ENCODE results near the gene EMP1. TPM values are rescaled to one million over a fixed set of nuclear protein-coding genes. Genes with fewer than 3 reads are reported as not detected.
A peak's percentile ranks its signal among the peaks of the same experiment; 100 is the strongest.

EMP1 gene
- total RNA-seq, 2 experiments from 2014 or later = 6.1 to 8.8 TPM

DNA sequence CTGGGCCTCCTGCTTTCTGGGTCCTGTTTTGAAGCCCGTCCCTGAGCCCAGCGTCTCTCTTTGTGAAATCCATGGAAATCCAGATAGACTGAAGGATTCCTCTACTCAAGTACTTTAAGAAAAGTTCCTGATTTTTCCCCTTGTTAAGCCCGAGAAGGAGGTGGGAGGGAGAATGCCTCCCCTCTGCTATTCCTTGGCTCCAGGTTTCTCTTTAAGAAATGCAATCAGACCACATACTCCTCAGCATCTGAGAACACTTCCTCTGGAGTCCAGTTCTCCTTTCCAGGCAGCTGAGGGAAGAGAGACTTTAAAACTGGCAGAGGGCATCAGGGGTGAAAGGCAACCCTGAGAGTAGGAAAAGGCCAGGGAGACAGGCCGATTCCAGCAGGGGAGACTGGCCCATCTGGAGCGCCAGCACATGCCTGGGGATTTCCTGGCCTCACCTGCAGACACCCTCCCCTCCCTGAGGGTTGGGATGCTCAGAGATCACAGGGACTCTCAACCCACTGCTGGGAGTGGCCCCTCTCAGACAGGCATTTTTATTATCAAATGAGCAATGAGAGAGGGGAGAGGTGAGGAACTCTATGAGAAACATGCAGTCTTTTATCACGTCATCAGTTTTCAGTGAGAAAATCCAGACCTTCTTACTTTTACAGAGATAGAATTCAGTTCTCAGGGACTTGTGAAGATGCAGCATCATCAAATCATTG lies 2.0 kb upstream of the EMP1 start:
- H3K27me3 Mint-ChIP-seq = peaks cover 36% of the 10 kb centered on the region
- no peak overlapping the region for H3K27ac Mint-ChIP-seq
- ATAC-seq = no peak
- DNase-seq = no peak
- no peaks in the 10 kb centered on the region for H3K36me3 Mint-ChIP-seq
- no peaks in the 10 kb centered on the region for H3K9me3 Mint-ChIP-seq (ENCODE audit: low read depth)
- CTCF ChIA-PET = interaction anchor here (1.2 kb wide), 1 partner anchor 18 kb away, joined by 3 read pairs; no protein-coding TSS in a partner anchor
- no peak overlapping the region for H3K4me3 Mint-ChIP-seq
- H3K4me1 Mint-ChIP-seq = peaks cover 26% of the 10 kb centered on the region

DNA sequence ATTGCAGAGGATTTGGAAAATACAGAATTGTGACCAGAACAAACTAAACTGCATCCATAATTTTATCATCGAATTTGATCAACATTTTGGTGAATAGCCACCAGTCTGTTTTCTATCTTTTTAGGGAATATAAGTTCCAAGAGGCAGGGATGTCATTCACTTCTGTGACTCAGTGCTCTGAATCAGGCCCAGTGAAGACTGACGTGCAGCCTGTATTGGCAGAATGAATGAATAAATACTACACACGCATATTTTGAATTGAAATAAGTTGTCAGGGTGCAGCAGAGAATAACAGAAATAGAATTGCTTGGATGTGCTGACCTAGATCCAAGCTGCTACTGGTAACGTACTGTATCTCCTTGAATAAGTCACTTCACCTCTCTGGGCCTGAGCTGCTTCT lies 1.3 kb upstream of the EMP1 start:
- DNase-seq = no peak
- peaks cover 37% of the 10 kb centered on the region for H3K27me3 Mint-ChIP-seq
- no peak overlapping the region for H3K4me3 Mint-ChIP-seq
- H3K27ac Mint-ChIP-seq = peak overlapping the region; percentile 14
- no peak for ATAC-seq
- H3K9me3 Mint-ChIP-seq (ENCODE audit: low read depth) = no peaks in the 10 kb centered on the region
- no peaks in the 10 kb centered on the region for H3K36me3 Mint-ChIP-seq
- peaks cover 26% of the 10 kb centered on the region for H3K4me1 Mint-ChIP-seq
- CTCF ChIA-PET = interaction anchor here (1.4 to 3.3 kb wide), 4 partner anchors 16 to 96 kb away, joined by 4 to 17 read pairs (median 8); no protein-coding TSS in a partner anchor

- peak overlapping the region; percentile 82 for H3K27ac Mint-ChIP-seq
- CTCF ChIA-PET = interaction anchor here (1.0 to 3.3 kb wide), 6 partner anchors 16 to 96 kb away, joined by 3 to 17 read pairs (median 4); no protein-coding TSS in a partner anchor
- H3K36me3 Mint-ChIP-seq = no peaks in the 10 kb centered on the region
- DNase-seq (no peak), ATAC-seq (no peak)
- no peaks in the 10 kb centered on the region for H3K9me3 Mint-ChIP-seq (ENCODE audit: low read depth)
- peaks cover 28% of the 10 kb centered on the region for H3K4me1 Mint-ChIP-seq
- H3K4me3 Mint-ChIP-seq = peak overlapping the region; percentile 78
- peaks cover 36% of the 10 kb centered on the region for H3K27me3 Mint-ChIP-seq
Measured at GRCh38 chr12:13195785-13196129, 769 bp upstream of the EMP1 start.

DNA sequence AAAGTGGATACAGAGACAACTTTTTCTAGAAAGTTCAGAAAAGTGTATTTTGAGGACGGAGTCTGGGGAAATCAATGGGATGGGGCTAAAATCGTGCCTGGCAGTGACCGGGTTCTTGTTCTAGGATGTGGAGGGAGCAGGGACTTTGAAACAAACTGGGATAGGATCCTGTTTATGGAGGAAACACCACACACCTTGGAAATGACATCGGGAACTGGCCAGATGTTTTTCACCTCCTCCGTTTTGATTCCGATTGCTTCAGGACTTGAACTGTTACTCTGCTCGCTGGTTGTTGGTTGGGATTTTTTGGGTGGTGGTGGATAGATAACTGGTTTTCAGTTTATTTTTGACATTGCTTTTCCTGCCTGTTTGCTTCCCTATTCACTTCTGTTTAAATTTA lies 506 bp downstream of the EMP1 start:
- Mint-ChIP-seq H3K4me1 (peaks cover 28% of the 10 kb centered on the region), H3K27ac (peak overlapping the region; percentile 82), H3K36me3 (no peaks in the 10 kb centered on the region), H3K9me3 (ENCODE audit: low read depth) (no peaks in the 10 kb centered on the region), H3K27me3 (peaks cover 38% of the 10 kb centered on the region), H3K4me3 (peak overlapping the region; percentile 78)
- ATAC-seq (no peak), DNase-seq (no peak)
- CTCF ChIA-PET = interaction anchor here (1.0 to 3.3 kb wide), 7 partner anchors 10 to 98 kb away, joined by 3 to 17 read pairs (median 3); no protein-coding TSS in a partner anchor

- H3K4me1 Mint-ChIP-seq = peaks cover 28% of the 10 kb centered on the region
- ATAC-seq (no peak), DNase-seq (no peak)
- no peaks in the 10 kb centered on the region for H3K36me3 Mint-ChIP-seq
- H3K9me3 Mint-ChIP-seq (ENCODE audit: low read depth) = no peaks in the 10 kb centered on the region
- H3K27me3 Mint-ChIP-seq = peaks cover 43% of the 10 kb centered on the region
- CTCF ChIA-PET = interaction anchor here (1.0 to 3.3 kb wide), 3 partner anchors 10 to 54 kb away, joined by 3 to 17 read pairs (median 3); no protein-coding TSS in a partner anchor
- H3K4me3 Mint-ChIP-seq = peak overlapping the region; percentile 78
- no peak overlapping the region for H3K27ac Mint-ChIP-seq
Measured at GRCh38 chr12:13197526-13198143, 1.1 kb downstream of the EMP1 start.

- Mint-ChIP-seq H3K36me3 (no peaks in the 10 kb centered on the region), H3K27me3 (peaks cover 42% of the 10 kb centered on the region)
- CTCF ChIA-PET = interaction anchor here (1.0 to 3.3 kb wide), 3 partner anchors 9 to 55 kb away, joined by 3 to 17 read pairs (median 3); no protein-coding TSS in a partner anchor
Measured at GRCh38 chr12:13198241-13198640, 1.7 kb downstream of the EMP1 start.

GRCh38 chr12:13198876-13199275 lies 2.4 kb downstream of the EMP1 start:
- DNase-seq = no peak
- CTCF ChIA-PET = no interaction called here
- H3K27me3 Mint-ChIP-seq = peaks cover 37% of the 10 kb centered on the region
- H3K4me3 Mint-ChIP-seq = no peak overlapping the region
- no peak for ATAC-seq
- no peaks in the 10 kb centered on the region for H3K9me3 Mint-ChIP-seq (ENCODE audit: low read depth)
- H3K27ac Mint-ChIP-seq = no peak overlapping the region
- H3K36me3 Mint-ChIP-seq = no peaks in the 10 kb centered on the region
- H3K4me1 Mint-ChIP-seq = peaks cover 28% of the 10 kb centered on the region

More at GRCh38 chr12:13198241-13198640, 1.7 kb downstream of the EMP1 start:
- Mint-ChIP-seq H3K4me1 (peaks cover 28% of the 10 kb centered on the region), H3K27ac (no peak overlapping the region), H3K4me3 (no peak overlapping the region), H3K9me3 (ENCODE audit: low read depth) (no peaks in the 10 kb centered on the region)
- DNase-seq = no peak
- no peak for ATAC-seq

GRCh38 chr12:13199592-13199991 lies 3.1 kb downstream of the EMP1 start:
- Mint-ChIP-seq H3K9me3 (ENCODE audit: low read depth) (no peaks in the 10 kb centered on the region), H3K4me1 (peaks cover 28% of the 10 kb centered on the region), H3K36me3 (no peaks in the 10 kb centered on the region), H3K27me3 (peaks cover 38% of the 10 kb centered on the region), H3K4me3 (no peak overlapping the region), H3K27ac (no peak overlapping the region)
- ATAC-seq = no peak
- CTCF ChIA-PET = interaction anchor here (0.8 to 3.7 kb wide), 3 partner anchors 12 to 100 kb away, joined by 3 to 22 read pairs (median 3); no protein-coding TSS in a partner anchor
- no peak for DNase-seq

GRCh38 chr12:13200841-13201240 lies 4.3 kb downstream of the EMP1 start:
- Mint-ChIP-seq H3K9me3 (ENCODE audit: low read depth) (no peaks in the 10 kb centered on the region), H3K4me1 (peaks cover 21% of the 10 kb centered on the region), H3K27me3 (peaks cover 39% of the 10 kb centered on the region), H3K27ac (no peak overlapping the region), H3K36me3 (no peaks in the 10 kb centered on the region), H3K4me3 (no peak overlapping the region)
- ATAC-seq (no peak), DNase-seq (no peak)
- CTCF ChIA-PET = interaction anchor here (1.5 to 4.0 kb wide), 3 partner anchors 11 to 100 kb away, joined by 3 to 24 read pairs (median 22); partner anchors contain the start of gene GSG1

GRCh38 chr12:13203034-13203922 lies 6.8 kb downstream of the EMP1 start:
- no peak overlapping the region for H3K27ac Mint-ChIP-seq

GRCh38 chr12:13204428-13204827 lies 7.9 kb downstream of the EMP1 start:
- no peaks in the 10 kb centered on the region for H3K9me3 Mint-ChIP-seq (ENCODE audit: low read depth)
- CTCF ChIA-PET = interaction anchor here (1.0 to 9.4 kb wide), 4 partner anchors 31 to 103 kb away, joined by 3 to 148 read pairs (median 14); partner anchors contain the start of gene GSG1
- no peak for DNase-seq
- ATAC-seq = no peak
- no peak overlapping the region for H3K27ac Mint-ChIP-seq
- peaks cover 27% of the 10 kb centered on the region for H3K27me3 Mint-ChIP-seq
- H3K4me3 Mint-ChIP-seq = no peak overlapping the region
- no peaks in the 10 kb centered on the region for H3K36me3 Mint-ChIP-seq
- H3K4me1 Mint-ChIP-seq = peaks cover 32% of the 10 kb centered on the region

More at GRCh38 chr12:13203034-13203922, 6.8 kb downstream of the EMP1 start:
- CTCF ChIA-PET = interaction anchor here (3.7 to 4.0 kb wide), 2 partner anchors 8 to 102 kb away, joined by 22 to 24 read pairs; partner anchors contain the start of gene GSG1
- ATAC-seq (no peak), DNase-seq (no peak)
- no peak overlapping the region for H3K4me3 Mint-ChIP-seq
- H3K4me1 Mint-ChIP-seq = peaks cover 24% of the 10 kb centered on the region
- no peaks in the 10 kb centered on the region for H3K9me3 Mint-ChIP-seq (ENCODE audit: low read depth)
- H3K27me3 Mint-ChIP-seq = peaks cover 31% of the 10 kb centered on the region
- no peaks in the 10 kb centered on the region for H3K36me3 Mint-ChIP-seq

DNA sequence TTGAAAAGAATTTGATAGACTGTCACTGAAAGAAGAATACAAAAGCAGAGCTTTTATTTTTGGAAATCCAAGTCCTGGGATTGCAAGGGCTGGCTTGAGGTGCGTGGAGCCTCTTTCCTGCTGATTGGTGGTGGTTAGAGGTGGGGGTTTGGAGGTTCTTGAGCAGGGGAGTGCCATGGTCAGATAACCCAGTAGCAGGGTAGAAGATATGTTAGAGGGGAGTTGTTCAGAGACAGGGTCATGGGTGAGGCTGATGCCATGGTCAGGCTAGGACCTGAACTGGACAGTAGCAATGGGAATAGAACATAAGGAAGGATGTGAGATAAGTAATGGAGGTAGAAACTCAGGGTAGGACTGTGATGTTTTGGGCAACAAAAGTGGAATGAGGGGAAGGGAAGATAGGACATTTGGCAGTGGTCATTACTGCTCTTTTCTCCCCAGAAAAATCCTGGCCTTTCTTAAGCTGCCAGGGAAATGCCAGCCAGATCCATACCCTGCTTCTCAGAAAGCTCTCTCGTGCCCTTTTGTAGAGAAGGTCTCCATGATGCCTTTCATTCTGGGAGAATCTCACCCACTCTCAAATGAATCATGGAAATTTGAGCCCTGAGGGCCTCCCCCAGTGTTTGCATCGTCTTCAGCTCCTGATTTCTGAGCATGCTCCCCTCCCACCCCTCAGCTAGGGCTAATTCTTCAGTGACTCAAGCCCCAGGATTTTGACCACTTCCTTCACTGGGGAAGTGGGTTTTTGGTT lies 9.5 kb downstream of the EMP1 start:
- ATAC-seq (peak; percentile 32), DNase-seq (no peak)
- peaks cover 40% of the 10 kb centered on the region for H3K4me1 Mint-ChIP-seq
- peak overlapping the region; percentile 6 for H3K27ac Mint-ChIP-seq
- H3K4me3 Mint-ChIP-seq = no peak overlapping the region
- H3K27me3 Mint-ChIP-seq = peaks cover 17% of the 10 kb centered on the region
- H3K9me3 Mint-ChIP-seq (ENCODE audit: low read depth) = no peaks in the 10 kb centered on the region
- no peaks in the 10 kb centered on the region for H3K36me3 Mint-ChIP-seq
- CTCF ChIA-PET = interaction anchor here (1.6 to 9.4 kb wide), 2 partner anchors 29 to 105 kb away, joined by 4 to 148 read pairs; partner anchors contain the start of gene GSG1

Data from activated CD8-positive, alpha-beta memory T cell treated with anti-CD3 and anti-CD28 coated beads, Interleukin-2, amount 10 ng/mL, durations not matched to agents 7 days and 5 days (primary cell).